ENCODE measurements around the gene PATZ1. TPM values are rescaled to one million over a fixed set of nuclear protein-coding genes. Genes with fewer than 3 reads are reported as not detected.

PATZ1 gene
- total RNA-seq, 1 donor from 2014 or later, result 98.9 TPM

GRCh38 chr22:31340765-31341247, 5.3 kb downstream of the PATZ1 start:
- Mint-ChIP-seq H3K4me1 (ENCODE audit: low read depth, unreplicated experiment) (peaks cover 30% of the 10 kb centered on the region), H3K27ac (ENCODE audit: unreplicated experiment) (peak overlapping the region; percentile 66), H3K4me3 (ENCODE audit: unreplicated experiment) (peak overlapping the region; percentile 72), H3K9me3 (ENCODE audit: unreplicated experiment) (peaks cover 14% of the 10 kb centered on the region), H3K36me3 (ENCODE audit: unreplicated experiment) (no peaks in the 10 kb centered on the region), H3K27me3 (ENCODE audit: unreplicated experiment) (peaks cover 26% of the 10 kb centered on the region)
- TF ChIP-seq, protein P1, sequence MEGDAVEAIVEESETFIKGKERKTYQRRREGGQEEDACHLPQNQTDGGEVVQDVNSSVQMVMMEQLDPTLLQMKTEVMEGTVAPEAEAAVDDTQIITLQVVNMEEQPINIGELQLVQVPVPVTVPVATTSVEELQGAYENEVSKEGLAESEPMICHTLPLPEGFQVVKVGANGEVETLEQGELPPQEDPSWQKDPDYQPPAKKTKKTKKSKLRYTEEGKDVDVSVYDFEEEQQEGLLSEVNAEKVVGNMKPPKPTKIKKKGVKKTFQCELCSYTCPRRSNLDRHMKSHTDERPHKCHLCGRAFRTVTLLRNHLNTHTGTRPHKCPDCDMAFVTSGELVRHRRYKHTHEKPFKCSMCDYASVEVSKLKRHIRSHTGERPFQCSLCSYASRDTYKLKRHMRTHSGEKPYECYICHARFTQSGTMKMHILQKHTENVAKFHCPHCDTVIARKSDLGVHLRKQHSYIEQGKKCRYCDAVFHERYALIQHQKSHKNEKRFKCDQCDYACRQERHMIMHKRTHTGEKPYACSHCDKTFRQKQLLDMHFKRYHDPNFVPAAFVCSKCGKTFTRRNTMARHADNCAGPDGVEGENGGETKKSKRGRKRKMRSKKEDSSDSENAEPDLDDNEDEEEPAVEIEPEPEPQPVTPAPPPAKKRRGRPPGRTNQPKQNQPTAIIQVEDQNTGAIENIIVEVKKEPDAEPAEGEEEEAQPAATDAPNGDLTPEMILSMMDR (IDR thresholded peaks at IDR 0.05; ENCODE audit: partially characterized antibody, unreplicated experiment), result no peak
- no peak for DNase-seq

DNA sequence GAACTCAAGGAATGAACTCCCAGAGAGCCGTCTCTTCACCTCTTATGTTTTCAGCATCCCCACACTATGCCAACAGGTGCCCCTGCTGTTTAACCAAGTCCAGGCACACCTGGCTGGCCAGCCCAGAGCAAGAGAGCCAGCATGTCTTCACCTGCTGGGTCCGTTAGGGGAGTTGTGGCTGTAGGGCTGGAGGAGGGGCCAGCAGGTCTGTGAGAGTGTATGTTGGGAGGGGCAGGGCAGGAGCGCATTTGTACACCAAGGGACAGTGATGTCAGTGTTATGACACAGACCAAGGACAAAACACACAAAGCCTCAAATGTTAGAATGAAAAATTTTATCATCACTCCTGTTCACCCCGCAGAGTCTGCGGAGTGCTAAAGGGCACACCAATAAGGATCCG, 5.8 kb downstream of the PATZ1 start:
- H3K36me3 Mint-ChIP-seq (ENCODE audit: unreplicated experiment), result no peaks in the 10 kb centered on the region
- H3K4me3 Mint-ChIP-seq (ENCODE audit: unreplicated experiment), result peak overlapping the region; percentile 72
- no peak for DNase-seq
- peaks cover 30% of the 10 kb centered on the region for H3K4me1 Mint-ChIP-seq (ENCODE audit: low read depth, unreplicated experiment)
- H3K27ac Mint-ChIP-seq (ENCODE audit: unreplicated experiment), result peak overlapping the region; percentile 72
- H3K9me3 Mint-ChIP-seq (ENCODE audit: unreplicated experiment), result peaks cover 13% of the 10 kb centered on the region
- H3K27me3 Mint-ChIP-seq (ENCODE audit: unreplicated experiment), result peaks cover 26% of the 10 kb centered on the region
- TF ChIP-seq, protein P1 (IDR thresholded peaks at IDR 0.05; ENCODE audit: partially characterized antibody, unreplicated experiment), result no peak

DNA sequence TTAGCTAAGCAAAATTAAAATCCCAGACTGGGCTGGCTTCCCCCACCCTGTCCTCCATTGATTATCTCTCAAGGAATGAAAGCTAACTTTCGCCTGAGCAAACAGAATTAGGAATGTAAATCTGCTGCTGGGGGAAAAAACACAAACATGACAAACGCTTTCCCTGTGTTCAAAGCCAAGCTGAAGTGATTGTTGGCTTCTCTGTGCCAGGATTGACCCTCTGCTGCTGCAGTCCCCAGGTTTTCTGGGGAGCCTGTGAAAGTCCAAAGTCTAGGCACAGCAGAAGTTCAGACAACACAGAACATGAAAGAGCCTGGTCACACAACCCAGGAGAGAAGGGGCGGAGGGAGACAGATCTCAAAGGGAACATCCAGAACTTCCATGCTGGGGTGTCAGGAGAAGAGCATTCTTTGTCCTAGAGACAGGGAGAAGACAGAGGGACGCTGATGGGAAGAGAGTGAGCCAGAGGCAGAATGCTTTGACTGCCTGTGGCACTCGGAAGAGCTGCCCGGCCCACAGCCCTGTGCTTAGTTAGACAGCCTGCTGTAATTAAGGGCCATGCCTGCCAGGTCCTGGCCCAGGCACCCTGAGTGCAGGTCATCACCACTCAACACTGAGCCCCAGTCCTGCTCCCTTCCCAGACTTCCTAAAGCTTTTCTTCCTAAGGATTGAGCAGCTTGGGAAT, 6.9 kb downstream of the PATZ1 start:
- Mint-ChIP-seq H3K9me3 (ENCODE audit: unreplicated experiment) (peaks cover 12% of the 10 kb centered on the region), H3K27ac (ENCODE audit: unreplicated experiment) (no peak overlapping the region), H3K27me3 (ENCODE audit: unreplicated experiment) (peaks cover 23% of the 10 kb centered on the region), H3K4me3 (ENCODE audit: unreplicated experiment) (no peak overlapping the region), H3K4me1 (ENCODE audit: low read depth, unreplicated experiment) (peaks cover 28% of the 10 kb centered on the region), H3K36me3 (ENCODE audit: unreplicated experiment) (peaks cover 7% of the 10 kb centered on the region)
- no peak for DNase-seq
- TF ChIP-seq, protein P1 (IDR thresholded peaks at IDR 0.05; ENCODE audit: partially characterized antibody, unreplicated experiment), result no peak

GRCh38 chr22:31337178-31337577, 9.0 kb downstream of the PATZ1 start:
- H3K27ac Mint-ChIP-seq (ENCODE audit: unreplicated experiment), result no peak overlapping the region
- TF ChIP-seq, protein P1 (IDR thresholded peaks at IDR 0.05; ENCODE audit: partially characterized antibody, unreplicated experiment), result no peak
- peaks cover 14% of the 10 kb centered on the region for H3K36me3 Mint-ChIP-seq (ENCODE audit: unreplicated experiment)
- no peak for DNase-seq
- H3K9me3 Mint-ChIP-seq (ENCODE audit: unreplicated experiment), result peaks cover 2% of the 10 kb centered on the region
- H3K27me3 Mint-ChIP-seq (ENCODE audit: unreplicated experiment), result peaks cover 7% of the 10 kb centered on the region
- peaks cover 26% of the 10 kb centered on the region for H3K4me1 Mint-ChIP-seq (ENCODE audit: low read depth, unreplicated experiment)
- no peak overlapping the region for H3K4me3 Mint-ChIP-seq (ENCODE audit: unreplicated experiment)

- Mint-ChIP-seq H3K27ac (ENCODE audit: unreplicated experiment) (no peak overlapping the region), H3K4me3 (ENCODE audit: unreplicated experiment) (no peak overlapping the region), H3K36me3 (ENCODE audit: unreplicated experiment) (peaks cover 14% of the 10 kb centered on the region), H3K9me3 (ENCODE audit: unreplicated experiment) (peaks cover 2% of the 10 kb centered on the region), H3K27me3 (ENCODE audit: unreplicated experiment) (peaks cover 7% of the 10 kb centered on the region), H3K4me1 (ENCODE audit: low read depth, unreplicated experiment) (peaks cover 8% of the 10 kb centered on the region)
- TF ChIP-seq, protein P1 (IDR thresholded peaks at IDR 0.05; ENCODE audit: partially characterized antibody, unreplicated experiment), result no peak
- DNase-seq, result no peak
These were observed 11.8 kb downstream of the PATZ1 start for GRCh38 chr22:31334329-31334728.

Measured in glutamatergic neuron (in vitro differentiated cells).